HG02759 (cell line): ENCODE results near the gene TBCC.

Experiments
- ATAC-seq: cut with Tn5 transposase; IDR thresholded peaks from one replicate; pipeline ENCODE4 v1.9.1; 2021; ENCODE audit warnings: mild to moderate bottlenecking, moderate library complexity; ENCODE audit not compliant: unreplicated experiment

The TBCC gene

GRCh38 chr6:42698217-42698616, 47.7 kb downstream of the TBCC start:
- no peak for ATAC-seq

GRCh38 chr6:42697268-42697655, 48.6 kb downstream of the TBCC start:
- ATAC-seq = no peak

GRCh38 chr6:42696526-42697267, 49.2 kb downstream of the TBCC start:
- no peak for ATAC-seq

- ATAC-seq = no peak
Measured at GRCh38 chr6:42694586-42694985, 51.3 kb downstream of the TBCC start.
